ENCODE data around the gene GRID2.

DNA sequence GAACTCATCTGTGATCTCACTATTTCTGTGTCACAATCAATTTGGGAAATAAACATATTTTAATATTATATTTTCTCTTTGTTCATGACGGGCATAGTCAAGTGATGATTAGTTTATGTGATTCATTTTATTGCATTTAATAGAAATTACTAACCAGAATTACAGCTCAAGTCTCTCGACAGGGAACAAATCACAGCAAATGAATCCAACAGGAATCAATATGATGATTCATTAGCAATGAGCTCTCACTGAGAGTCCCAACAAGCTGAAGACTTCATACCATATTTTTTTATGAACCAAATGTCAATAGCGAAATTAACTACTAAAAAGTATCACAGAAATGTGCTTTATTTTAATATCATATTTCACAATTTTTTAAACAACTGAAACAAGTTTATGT is 649.7 kb downstream of the GRID2 start:
- TF ChIP-seq, protein P1, sequence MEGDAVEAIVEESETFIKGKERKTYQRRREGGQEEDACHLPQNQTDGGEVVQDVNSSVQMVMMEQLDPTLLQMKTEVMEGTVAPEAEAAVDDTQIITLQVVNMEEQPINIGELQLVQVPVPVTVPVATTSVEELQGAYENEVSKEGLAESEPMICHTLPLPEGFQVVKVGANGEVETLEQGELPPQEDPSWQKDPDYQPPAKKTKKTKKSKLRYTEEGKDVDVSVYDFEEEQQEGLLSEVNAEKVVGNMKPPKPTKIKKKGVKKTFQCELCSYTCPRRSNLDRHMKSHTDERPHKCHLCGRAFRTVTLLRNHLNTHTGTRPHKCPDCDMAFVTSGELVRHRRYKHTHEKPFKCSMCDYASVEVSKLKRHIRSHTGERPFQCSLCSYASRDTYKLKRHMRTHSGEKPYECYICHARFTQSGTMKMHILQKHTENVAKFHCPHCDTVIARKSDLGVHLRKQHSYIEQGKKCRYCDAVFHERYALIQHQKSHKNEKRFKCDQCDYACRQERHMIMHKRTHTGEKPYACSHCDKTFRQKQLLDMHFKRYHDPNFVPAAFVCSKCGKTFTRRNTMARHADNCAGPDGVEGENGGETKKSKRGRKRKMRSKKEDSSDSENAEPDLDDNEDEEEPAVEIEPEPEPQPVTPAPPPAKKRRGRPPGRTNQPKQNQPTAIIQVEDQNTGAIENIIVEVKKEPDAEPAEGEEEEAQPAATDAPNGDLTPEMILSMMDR (conservative IDR thresholded peaks at IDR 0.05 in 1 of 2, IDR thresholded peaks at IDR 0.05 in 1 of 2; ENCODE audit: low read depth in 1 of 2, low read length in 2 of 2), result no peak
- no peak for TF ChIP-seq EZH2 (IDR thresholded peaks at IDR 0.05; ENCODE audit: low read length, missing control alignments)

Data from fibroblast of lung (primary cell).